GM06990 (cell line): Measurements from ENCODE around the gene TCF4.

Source experiments
- DNase-seq: peaks from one replicate; pipeline ENCODE4 v3.0.0-alpha.2; 2011; ENCODE audit not compliant: insufficient read length; ENCODE audit errors: extremely low read depth
- H3K27me3 ChIP-seq: replicated peaks from 2 replicates; pipeline ENCODE4 v1.6.0; 2011; ENCODE audit warnings: low read length; ENCODE audit not compliant: control insufficient read depth, insufficient read depth
- H3K36me3 ChIP-seq: 2 replicates; pipeline ENCODE4 v1.5.1; 2011; ENCODE audit warnings: low read length; ENCODE audit not compliant: control insufficient read depth, insufficient read depth
- H3K4me3 ChIP-seq: replicated peaks from 2 replicates; pipeline ENCODE4 v1.5.1; 2011; ENCODE audit warnings: low read depth, mild to moderate bottlenecking, control low read depth, low read length
- CTCF ChIP-seq: IDR thresholded peaks from 2 replicates; pipeline ENCODE4 v1.5.1; 2011; ENCODE audit warnings: low read length, control low read depth, mild to moderate bottlenecking, inconsistent platforms; ENCODE audit not compliant: insufficient read depth, poor library complexity, severe bottlenecking

The TCF4 gene

DNA sequence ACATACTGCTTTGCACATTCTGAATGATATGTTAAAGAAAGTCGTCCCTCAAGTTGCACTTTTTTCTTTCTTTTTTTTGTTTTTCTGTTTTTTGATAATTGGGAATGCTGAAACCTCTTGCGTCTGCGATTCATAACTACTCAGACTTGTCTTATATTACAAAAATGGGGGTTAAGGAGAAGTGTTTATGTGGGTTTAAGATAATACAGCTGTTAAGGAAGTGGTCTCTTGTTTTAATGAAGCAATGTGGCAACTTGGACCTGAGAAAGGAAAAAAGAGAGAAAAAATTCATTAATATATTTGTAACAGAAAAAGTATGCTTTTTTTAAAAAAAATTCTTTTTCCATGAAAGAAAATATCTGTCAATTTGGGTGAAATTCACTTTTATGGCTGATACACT lies 360.2 kb downstream of the TCF4 start:
- no peak for TF ChIP-seq CTCF
- no peak overlapping the region for H3K4me3 ChIP-seq
- H3K36me3 ChIP-seq, result peaks cover 24% of the 10 kb centered on the region
- no peaks in the 10 kb centered on the region for H3K27me3 ChIP-seq
- no peak for DNase-seq

DNA sequence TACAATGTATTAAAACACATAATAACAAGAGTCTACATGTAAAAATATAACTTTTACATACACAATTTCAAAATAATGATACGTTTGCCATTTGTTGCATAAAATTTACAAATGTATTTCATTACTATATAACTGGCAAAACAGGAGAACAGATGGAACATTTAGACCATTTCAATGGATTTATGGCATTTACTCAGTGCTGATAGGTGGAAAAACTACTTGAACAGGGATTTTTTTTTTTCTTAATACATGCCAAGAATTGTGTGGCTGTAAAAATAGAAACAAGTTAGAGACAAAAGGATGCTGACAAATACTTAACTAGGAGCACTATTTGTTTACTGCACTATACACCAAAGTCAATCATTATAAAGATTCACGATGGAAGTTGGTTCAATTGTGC lies 361.9 kb downstream of the TCF4 start:
- Histone ChIP-seq H3K36me3 (peaks cover 20% of the 10 kb centered on the region), H3K4me3 (no peak overlapping the region), H3K27me3 (no peaks in the 10 kb centered on the region)
- TF ChIP-seq CTCF, result no peak
- no peak for DNase-seq

DNA sequence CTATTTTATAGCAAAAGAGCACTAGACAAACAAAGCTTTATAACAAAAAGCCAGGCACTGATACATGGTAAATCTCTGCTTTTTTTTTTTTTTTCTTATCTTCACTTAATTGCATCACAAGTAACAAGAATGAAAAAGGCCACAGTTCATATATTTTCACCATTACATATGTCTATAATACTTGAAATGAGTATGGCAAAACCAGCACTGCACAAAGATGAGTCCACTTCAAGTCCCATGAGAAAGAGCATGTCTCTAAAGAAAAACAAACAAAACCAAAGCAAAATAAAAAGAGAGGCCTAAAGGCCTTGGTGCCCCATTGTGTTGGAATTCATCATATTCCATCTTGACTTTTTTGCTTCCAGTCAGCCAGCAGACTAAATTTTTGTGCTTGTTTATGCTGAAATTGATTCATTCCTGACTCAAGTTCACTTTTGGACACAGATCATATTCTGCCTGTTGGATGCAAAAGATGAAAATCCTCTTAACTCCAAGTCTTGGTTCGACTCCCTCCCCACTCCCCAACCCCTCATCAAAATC lies 363.8 kb downstream of the TCF4 start:
- Histone ChIP-seq H3K27me3 (no peaks in the 10 kb centered on the region), H3K36me3 (peaks cover 15% of the 10 kb centered on the region), H3K4me3 (no peak overlapping the region)
- TF ChIP-seq CTCF, result no peak
- DNase-seq, result no peak

GRCh38 chr18:55221622-55222021 lies 366.4 kb downstream of the TCF4 start:
- TF ChIP-seq CTCF, result no peak
- Histone ChIP-seq H3K27me3 (no peaks in the 10 kb centered on the region), H3K4me3 (no peak overlapping the region), H3K36me3 (peaks cover 1% of the 10 kb centered on the region)
- DNase-seq, result no peak

- Histone ChIP-seq H3K36me3 (no peaks in the 10 kb centered on the region), H3K4me3 (no peak overlapping the region), H3K27me3 (no peaks in the 10 kb centered on the region)
- no peak for TF ChIP-seq CTCF
- peak; percentile 35 for DNase-seq
Observed at GRCh38 chr18:55220523-55220922, 367.5 kb downstream of the TCF4 start.

GRCh38 chr18:55219823-55220222 lies 368.2 kb downstream of the TCF4 start:
- H3K4me3 ChIP-seq, result no peak overlapping the region
- TF ChIP-seq CTCF, result no peak
- H3K36me3 ChIP-seq, result no peaks in the 10 kb centered on the region
- no peak for DNase-seq
- no peaks in the 10 kb centered on the region for H3K27me3 ChIP-seq
